Amygdala (tissue), 56 donors: ENCODE data around the gene BRCA1.

Experiments
- DNase-seq, 56 donors: peaks; one replicate each; lab custom pipeline; 2025; lab: John Stamatoyannopoulos, UW

Gene BRCA1

DNA sequence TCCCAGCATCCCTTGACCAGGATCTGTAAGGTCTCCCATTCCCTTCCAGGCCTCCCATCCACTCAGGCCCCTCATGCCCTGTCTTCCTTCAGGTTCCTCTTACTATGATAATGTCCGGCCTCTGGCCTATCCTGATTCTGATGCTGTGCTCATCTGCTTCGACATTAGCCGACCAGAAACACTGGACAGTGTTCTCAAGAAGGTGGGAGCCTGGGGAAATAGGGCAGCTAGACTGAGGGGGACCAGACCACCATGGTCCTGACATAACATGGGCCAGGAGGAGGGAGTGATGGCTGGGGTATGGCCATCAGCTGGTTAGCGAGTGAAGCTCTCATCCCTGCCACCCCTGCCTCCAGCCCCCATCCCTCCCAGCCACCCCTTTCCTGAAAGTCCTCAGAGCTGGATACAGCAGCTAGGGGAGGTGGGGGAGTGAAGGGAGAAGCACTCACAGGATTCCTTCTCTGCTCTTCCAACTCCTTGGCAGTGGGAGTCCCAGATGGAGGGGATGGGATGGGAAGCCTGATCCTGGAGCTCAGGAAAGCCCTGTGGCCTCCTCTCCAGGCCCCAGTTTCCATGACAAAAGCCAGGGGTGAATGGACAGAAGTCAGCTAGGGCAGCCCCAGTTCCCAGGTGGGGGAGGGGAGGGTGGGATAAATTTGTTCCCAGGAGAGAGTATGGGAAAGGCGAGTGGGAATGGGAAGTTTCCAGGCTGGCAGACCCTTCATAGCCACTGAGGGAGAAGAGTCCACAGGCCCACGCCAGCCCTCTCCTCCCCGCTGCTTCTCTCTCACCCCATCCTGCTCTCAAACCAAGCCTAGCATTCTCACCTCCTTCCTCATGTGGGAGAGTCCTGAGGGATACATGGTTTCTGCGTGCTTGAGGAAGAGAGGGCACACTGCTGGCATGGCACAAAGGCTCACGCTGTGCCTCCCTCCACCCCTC, 97.8 kb downstream of the BRCA1 start:
- DNase-seq = no peak

DNA sequence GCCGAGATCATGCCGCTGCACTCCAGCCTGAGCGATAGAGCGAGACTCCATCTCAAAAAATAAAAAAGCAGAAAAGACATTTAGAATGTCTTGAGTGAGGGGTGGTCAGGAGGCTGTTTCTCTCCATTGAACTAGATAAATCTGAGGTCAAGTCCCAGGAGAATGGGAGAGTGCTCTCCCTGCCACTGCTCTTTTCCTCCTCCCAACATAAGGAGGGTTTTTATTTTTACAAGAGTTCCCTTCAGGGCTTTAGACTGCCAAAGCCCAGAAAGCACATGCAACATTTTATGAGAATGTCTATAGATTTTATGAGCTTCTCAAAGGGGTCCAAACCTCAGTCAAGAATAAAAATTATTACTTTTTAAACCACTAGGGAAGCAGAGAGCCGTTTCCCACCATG, 98.6 kb downstream of the BRCA1 start:
- DNase-seq = no peak

DNA sequence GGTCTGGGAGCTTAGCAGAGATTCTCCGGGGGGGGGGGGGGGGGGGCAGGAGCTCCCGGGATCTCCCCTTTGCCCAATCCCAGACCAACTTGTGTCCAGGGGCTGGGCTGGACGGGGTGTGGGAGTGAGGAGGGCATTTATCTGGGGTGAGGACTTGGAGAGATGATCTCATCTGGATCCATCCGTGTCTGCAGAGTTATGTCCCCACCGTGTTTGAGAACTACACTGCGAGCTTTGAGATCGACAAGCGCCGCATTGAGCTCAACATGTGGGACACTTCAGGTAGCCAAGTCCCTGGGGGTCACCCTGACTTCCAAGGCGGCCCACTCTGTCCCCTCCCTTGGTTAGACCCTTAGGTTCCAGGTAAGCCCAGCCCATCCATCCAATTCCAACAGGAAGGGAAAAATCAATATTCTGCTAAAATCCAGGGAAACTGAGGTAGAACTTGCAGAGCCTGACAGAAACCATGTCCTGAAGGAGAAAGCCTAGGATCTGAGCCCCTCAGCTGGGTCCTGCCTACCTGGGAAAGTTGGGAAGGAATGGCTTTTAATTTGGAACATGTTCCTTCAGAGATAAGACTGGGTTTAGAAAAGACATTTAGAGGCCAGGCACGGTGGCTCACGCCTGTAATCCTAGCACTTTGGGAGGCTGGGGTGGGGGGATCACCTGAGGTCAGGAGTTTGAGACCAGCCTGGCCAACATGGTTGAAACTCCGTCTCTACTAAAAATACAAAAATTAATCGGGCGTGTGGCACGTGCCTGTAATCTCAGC, 99.2 kb downstream of the BRCA1 start:
- no peak for DNase-seq

DNA sequence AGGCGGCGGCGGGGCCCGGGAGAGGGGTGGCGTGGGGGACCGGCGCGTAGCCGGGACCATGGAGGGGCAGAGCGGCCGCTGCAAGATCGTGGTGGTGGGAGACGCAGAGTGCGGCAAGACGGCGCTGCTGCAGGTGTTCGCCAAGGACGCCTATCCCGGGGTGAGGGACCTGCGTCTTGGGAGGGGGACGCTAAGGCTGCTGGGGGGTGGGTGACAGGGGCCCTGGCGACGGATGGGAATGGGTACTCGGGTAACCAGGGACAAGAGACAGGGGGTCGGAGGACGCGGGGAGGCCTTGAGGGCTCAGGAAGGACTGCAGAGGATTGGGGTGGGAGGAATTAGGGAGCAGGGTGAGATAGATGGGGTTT, 99.9 kb downstream of the BRCA1 start:
- DNase-seq = no peak

DNA sequence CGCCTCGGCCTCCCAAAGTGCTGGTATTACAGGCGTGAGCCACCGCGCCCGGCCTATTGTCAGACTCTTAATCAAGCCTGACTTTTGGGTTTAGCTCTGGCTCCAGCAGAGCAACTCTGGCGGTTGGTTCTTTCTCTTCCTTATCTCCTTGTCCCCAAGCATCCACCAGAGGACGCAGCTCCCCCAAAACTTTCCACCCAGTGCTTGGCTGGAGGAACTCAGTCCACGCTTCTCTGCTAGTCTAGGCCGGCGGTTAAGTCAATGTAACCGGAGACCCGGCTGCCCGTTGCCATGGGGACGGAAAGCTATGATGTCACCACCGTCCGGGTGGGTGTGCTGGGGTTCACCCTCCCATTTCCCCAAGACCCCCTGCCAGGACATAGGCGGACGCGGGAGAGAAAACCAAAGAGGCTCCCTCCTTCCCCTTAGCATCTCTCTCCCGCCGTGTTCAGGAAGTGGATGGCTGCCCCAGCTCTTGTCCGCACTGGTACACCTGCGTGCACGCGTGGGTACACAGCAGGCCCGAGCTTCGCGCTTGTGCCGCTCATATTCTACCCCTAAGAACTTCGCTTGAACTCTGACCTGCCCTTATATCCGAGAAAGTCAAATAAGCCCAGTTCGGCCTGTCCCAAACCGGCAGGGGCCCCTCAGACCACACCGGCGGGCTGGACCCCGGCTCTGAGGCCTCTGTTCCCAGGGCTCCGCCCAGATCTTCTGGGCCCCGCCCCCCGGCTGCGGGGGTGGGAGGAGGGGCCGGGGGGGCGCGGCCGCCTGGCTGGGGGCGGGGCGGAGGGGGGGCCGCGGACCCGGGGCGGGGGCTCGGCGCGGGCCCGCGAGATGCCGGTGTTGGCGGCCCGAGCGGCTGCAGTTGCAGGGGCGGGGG, 100.5 kb downstream of the BRCA1 start, which contains the start of gene RND2:
Gene RND2 (plus strand): TSS at position 825 of the 883 bp plus-strand sequence. CDS start 117 bp downstream, outside the sequence.
- peak in 54 of 56 donors; percentile 26 to 92 (median 80) for DNase-seq

DNA sequence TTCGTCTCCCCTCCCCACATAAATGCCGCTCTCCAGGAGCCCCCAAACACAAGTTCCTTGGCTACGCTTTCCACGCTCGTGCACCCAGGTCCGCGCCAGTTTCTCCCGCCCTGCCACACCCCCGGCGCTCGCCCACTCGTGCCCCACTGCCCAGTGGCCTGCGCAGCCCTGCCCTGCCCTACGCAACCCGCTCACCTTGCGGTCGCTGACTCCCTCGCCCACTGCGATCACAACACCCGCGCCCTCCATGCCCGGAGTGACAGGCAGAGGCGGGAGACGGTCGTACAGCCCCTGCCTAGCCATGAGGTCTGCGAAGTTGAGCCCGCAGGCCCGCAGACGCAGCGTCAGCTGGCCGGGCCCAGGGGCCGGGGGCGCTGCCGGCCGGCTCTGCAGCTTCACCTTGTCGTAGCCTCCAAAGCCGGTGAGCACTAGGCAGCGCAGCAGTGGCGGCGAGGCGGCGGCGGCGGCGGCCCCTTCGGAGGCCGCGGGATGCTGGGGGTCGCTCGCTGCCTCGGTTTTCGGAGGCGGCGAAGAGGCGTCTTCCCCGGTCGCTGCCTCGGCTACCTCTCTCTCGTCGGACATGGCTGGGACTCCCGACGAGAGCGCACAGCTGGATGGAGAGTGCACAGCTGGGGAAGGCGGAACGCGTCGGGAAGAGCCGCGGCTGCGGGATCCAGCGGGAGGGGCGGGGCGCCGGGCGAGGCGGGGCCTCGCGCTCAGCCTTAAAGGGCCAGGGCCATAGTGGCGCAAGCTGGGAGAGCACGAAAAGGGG, 103.2 kb downstream of the BRCA1 start, which contains the start of gene VAT1:
Gene VAT1 (minus strand): TSS at position 645 of the 772 bp plus-strand sequence. CDS start 63 bp downstream, at position 582.
- DNase-seq = peak in 47 of 56 donors; percentile 19 to 78 (median 56)

DNA sequence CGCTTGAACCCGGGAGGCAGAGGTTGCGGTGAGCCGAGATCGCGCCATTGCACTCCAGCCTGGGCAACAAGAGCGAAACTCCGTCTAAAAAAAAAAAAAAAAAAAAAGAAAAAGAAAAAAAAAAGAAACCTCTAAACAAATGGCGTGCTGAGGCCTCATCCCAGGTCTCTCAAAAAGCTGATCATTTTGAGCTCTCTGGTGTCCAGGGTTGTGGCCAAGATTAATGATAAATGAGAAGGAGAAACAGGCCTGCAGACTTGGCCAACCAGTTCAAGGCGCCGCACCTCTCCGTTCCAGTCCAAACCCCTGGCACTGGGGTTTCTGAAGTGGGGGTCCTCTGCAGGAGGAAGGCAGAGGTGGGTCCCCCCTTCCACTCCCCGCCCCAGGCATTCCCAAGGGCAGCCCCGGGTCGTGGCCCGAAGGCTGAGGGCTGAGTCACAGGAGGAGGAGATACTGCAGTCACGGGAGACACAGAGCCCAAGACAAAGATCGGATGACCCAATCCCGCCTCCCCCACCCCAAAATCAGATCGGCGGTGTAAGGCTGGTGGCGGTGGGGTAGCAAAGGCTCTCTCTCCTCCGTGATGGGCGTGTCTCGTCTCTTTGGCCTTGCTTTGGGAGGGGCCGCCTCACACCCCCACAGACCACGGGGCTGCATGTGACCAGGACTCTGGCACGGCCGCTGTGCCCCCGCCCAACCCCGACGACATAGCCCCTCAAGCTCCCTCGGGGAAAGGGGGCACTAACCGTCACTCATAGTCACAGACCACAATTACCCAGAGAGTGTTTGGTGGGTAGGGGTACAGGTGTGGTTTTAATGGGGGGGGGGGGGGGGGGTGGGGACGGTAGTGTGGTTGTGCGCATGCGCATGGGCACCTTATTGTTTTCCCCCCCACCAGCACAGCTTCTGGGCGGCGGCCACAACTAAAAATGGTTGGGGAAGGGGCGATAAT, 104.1 kb downstream of the BRCA1 start:
- peak in 25 of 56 donors; percentile 19 to 74 (median 49) for DNase-seq

DNA sequence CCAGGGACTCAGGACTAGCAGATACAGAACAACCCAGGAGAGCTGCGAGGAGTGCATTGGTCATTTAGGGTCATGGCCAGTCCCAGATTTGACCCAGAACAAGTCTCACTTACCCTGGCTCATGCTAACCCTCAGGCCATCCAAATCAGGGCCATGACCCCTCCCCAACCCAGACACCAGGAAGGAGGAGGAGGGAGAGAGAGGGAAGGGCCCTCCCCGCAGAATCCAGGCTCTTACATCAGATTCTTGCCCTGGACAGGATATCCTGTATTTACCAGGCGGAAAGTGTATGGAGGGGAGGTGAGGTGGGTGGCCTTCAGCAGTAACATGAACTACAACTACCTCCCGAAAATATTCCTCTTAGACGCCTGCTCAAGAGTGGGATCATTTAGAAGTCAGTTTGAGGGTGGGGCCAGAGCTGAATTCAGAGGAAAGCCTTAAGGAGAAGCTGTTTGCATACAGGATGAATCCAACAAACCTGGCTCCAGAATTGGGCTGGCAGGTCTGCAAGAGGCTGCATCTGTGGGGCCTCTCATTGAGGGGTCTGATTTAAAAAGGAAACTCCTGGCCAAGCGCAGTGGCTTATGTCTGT, 105.0 kb downstream of the BRCA1 start:
- no peak for DNase-seq

DNA sequence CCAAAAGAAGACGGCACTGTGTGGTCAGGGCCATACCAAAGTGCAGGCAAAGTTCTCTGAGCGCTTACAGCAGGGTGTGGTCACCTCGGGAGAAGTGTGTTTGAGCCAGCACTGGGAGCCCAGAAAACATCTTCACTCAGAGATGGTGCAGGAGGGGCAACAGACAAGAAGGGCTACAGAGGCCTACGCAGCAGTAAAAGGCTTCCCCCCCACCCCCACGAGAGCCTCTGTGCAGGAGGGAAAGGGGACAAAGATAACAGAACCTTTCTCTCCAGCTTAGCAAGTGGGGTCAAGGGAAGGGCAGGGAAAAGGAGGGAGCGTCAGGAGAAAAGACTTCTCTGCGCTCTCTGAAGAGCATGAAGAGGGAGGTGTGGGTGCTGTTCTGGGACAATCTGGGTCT, 105.7 kb downstream of the BRCA1 start:
- DNase-seq = no peak

DNA sequence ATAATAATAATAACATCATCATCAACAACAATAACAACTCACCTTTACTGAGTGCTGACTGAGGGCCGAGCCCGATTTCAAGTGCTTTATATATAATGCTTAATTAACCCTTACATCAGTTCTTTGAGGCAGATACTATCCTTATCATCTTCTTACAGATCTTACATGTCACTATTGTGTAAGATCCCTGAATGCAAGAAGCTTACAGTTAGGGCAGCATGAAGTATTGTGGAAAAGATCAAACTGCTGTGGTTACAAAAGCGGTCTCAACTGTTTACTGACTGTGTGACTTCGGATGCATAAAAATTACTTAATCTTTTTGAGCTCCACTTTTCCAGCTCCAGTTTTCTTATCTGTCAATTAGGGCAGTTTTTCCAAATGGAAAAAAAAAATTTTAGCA, 106.2 kb downstream of the BRCA1 start:
- DNase-seq = no peak

DNA sequence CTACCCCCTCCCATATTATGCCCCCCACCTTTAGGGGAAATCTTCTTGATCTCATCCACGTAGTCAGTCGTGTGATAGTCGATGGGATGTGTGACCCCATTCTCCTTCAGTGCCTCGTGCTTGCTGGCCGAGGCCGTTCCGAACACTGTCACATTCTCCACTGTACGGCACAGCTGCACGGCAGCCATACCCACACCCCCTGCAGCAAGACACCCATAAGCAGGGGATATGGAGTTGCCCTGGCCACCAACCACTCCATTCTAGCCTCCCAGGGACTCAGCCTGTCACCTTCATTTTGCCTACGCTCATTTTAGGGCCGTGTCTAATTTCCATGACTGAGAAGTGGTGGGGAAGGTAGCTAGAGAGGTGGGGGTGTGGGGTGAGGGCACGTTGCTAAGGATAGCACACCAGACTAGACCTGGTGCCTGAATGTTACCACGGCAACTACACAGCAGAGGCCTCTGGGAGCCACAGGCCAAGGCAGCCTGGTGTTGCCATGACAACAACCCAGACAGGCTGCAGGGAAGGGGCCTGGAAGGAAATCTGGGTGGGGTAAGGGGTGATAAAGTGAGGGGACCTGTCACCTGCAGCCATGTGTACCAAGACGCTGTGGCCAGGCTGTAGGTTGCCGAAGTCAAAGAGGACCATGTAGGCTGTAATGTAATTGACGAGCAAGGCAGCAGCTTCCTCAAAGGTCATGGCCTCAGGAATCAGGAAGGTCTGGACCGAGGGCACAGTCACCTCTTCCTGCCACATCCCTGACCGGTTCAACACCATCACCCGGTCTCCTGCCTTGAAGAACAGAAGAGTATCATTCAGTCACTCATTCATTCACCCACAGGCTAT, 106.9 kb downstream of the BRCA1 start:
- DNase-seq = peak in 8 of 56 donors; percentile 7 to 48 (median 20)

DNA sequence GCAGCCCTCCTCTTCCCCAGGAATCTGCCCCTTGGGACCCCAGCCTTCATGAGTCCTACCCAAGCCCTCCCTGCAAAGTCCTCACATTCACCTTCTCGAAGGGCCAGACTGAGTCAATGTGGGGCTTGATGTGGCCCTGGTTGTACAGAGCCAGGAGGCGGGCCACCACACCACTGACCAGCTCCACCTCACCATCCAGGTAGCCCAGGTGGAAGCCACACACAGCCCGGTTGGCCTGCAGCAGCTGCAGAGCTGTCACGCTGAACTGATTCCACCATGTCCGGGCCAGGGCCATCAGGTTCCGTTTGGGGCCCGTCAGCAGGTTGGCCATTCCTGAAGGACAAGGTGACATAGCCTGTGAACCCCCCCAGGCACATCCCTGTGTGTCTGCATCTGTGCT, 108.9 kb downstream of the BRCA1 start:
- DNase-seq = no peak

DNA sequence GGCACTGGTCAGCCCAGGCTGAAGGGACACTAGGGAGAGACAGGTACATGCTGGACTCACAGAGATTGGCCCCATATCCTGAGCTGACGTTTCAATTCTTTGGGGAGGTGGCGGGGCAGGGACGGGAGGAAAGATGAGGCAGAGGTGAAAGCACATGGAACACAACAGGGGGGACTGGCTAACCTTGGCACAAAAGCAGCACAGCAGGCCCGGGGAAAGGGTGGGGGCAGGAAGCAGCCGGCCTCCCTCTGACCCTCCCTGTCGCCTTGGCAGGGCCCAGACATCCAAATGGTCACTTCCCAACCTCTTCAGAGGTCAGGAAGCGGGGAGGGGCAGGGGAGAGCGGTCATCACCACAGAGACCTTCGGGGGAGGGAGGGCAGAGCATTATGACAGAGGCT, 109.6 kb downstream of the BRCA1 start:
- no peak for DNase-seq

DNA sequence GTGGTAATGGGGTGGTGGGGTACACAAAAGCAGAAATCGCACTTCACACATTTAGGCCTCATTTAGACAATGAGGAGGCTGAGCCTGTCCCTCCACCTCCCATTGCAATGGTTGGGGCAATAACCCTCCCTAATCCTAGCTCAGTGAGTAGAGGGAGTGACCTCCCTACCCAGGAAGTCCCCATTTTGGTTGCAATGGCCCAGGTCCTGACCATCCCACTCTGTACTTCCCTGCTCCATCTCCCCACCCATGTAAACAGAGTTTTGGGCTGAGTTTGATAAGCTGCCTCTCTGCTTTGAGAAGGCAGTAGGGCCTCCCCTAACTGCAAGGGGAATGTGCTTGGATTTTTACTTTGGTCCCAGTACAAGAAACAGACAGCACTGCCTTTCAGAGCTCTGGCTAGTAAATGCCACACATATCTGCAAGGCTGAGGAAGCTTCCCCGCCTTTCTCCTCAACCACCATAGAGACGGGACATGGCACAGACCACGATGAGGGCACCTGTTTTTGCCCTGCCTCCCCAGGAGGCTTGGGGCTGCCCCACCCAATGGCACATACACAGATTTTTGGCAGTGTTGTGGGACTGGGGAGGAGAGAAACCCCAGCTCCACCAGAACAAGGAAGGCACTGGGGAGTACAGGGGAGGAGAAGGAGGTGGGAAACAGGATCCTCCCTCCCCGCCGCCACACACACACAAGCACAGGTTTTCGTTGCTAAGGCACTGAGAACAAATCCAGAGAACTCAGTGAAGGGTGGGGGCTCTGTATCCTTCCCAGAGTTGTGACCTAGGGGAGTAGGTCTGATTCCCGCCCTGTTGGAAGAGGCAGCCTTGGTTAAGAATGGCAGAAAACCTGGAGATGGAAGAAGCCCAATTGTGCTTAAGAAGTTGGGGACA, 110.3 kb downstream of the BRCA1 start:
- DNase-seq = no peak

DNA sequence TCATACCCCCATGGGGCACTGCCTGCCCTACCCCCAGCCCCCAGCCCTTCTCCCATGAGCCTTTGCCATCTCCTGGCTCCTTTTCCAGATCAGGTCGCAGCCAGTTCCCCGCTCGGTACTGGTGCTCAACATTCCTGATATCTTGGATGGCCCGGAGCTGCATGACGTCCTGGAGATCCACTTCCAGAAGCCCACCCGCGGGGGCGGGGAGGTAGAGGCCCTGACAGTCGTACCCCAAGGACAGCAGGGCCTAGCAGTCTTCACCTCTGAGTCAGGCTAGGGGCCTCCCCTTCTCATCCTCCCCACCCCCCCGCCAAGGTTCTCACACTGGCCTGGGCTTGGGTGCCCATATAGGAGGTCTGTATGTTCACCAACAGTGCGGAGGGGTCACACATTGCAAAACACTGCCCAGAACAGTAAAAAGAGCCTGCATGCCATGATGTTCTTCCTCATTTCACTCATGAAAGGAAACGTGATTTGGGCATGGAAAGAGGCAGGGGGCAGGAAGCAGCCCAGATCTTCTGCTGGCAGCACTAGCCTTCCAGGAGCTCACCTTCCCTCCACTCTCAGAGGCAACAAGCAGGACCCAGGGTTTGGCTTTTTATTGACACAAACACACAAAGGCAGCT, 111.0 kb downstream of the BRCA1 start:
- no peak for DNase-seq

DNA sequence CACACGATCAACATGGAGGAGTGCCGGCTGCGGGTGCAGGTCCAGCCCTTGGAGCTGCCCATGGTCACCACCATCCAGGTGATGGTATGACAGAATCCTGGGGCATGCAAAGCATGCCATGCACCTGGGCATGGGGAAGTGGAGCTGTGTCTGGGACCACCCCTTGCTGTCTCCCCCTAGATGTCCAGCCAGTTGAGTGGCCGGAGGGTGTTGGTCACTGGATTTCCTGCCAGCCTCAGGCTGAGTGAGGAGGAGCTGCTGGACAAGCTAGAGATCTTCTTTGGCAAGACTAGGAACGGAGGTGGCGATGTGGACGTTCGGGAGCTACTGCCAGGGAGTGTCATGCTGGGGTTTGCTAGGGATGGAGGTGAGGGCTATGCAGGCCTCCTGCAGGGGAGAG, 111.9 kb downstream of the BRCA1 start:
- DNase-seq = no peak
